ENCODE measurements around the gene TMEM184A. TPM values are rescaled to one million over a fixed set of nuclear protein-coding genes. Genes with fewer than 3 reads are reported as not detected.

The TMEM184A gene
- total RNA-seq, 4 donors from 2014 or later, result 0.29 to 2.8 (median 0.64) TPM; not detected in 1

DNA sequence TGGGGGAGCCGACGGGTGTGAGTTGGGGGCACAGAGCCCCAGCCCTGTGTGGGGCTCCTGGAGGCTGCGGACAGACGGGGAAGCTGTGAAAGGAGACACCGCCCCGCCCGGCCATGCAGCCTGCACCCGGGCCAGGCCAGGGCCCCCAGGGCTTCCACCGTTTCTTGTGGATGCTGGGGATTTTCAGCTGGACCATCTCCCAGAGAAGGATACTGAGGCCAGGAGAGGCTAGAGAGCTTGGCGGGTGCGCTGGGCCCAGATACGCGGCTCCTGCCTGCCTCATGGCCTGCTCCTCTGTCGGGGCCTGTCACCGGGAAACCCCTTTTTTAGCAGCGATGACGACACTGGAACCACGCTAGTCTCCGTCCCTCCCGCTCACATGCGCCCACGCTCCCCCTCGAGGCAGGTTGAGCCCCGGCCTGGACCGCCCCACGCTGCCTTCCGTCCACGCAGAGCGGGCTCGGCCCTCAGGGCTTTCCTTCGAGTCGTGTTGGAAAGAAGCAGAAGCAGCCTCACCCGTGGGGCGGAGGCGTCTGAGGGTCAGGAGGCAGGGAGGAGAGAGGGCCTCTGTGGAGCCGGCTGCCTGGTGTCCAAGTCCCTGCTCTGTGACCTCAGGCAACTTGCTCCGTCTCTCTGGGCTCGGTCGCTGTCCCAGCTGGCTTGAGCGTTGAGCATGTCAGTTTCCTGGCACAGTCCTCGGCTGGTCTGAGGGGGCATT, 11.7 kb downstream of the TMEM184A start:
- Histone ChIP-seq H3K4me3 (no peak overlapping the region), H3K36me3 (no peaks in the 10 kb centered on the region), H3K9me3 (no peaks in the 10 kb centered on the region), H3K27ac (no peak overlapping the region), H3K4me1 (no peaks in the 10 kb centered on the region), H3K27me3 (no peaks in the 10 kb centered on the region)
- intact Hi-C loops (cut with DNase I; ENCODE audit: low total_unique reads), result no loop called here
- DNase-seq, result no peak
- TF ChIP-seq POLR2A (IDR thresholded peaks at IDR 0.05), result no peak
- TF ChIP-seq, protein P1, sequence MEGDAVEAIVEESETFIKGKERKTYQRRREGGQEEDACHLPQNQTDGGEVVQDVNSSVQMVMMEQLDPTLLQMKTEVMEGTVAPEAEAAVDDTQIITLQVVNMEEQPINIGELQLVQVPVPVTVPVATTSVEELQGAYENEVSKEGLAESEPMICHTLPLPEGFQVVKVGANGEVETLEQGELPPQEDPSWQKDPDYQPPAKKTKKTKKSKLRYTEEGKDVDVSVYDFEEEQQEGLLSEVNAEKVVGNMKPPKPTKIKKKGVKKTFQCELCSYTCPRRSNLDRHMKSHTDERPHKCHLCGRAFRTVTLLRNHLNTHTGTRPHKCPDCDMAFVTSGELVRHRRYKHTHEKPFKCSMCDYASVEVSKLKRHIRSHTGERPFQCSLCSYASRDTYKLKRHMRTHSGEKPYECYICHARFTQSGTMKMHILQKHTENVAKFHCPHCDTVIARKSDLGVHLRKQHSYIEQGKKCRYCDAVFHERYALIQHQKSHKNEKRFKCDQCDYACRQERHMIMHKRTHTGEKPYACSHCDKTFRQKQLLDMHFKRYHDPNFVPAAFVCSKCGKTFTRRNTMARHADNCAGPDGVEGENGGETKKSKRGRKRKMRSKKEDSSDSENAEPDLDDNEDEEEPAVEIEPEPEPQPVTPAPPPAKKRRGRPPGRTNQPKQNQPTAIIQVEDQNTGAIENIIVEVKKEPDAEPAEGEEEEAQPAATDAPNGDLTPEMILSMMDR (IDR thresholded peaks at IDR 0.05), result no peak

DNA sequence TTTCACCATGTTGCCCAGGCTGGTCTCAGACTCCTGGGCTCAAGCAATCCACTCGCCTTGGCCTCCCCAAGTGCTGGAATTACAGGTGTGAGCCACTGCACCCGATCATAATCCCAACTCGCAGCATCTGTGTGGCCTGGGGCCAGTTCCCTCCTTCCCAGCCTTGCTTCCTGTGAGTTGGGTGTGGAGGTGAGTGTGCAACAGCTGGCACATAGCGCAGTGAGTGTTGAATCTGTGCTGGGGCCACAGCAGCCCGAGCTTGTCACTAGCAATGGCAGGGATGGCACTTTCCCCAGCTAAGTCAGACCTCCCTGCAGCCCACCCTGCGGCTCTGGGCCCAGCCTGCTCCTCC, 12.2 kb downstream of the TMEM184A start:
- Histone ChIP-seq H3K4me1 (peaks cover 0 to 3% of the 10 kb centered on the region in 2 donors), H3K9me3 (no peaks in the 10 kb centered on the region), H3K27ac (no peak overlapping the region), H3K27me3 (no peaks in the 10 kb centered on the region), H3K4me3 (no peak overlapping the region), H3K36me3 (no peaks in the 10 kb centered on the region)
- DNase-seq, result no peak
- intact Hi-C loops (cut with DNase I; ENCODE audit: low total_unique reads), result no loop called here
- TF ChIP-seq, protein P1 (IDR thresholded peaks at IDR 0.05), result no peak
- no peak for TF ChIP-seq POLR2A (IDR thresholded peaks at IDR 0.05)

DNA sequence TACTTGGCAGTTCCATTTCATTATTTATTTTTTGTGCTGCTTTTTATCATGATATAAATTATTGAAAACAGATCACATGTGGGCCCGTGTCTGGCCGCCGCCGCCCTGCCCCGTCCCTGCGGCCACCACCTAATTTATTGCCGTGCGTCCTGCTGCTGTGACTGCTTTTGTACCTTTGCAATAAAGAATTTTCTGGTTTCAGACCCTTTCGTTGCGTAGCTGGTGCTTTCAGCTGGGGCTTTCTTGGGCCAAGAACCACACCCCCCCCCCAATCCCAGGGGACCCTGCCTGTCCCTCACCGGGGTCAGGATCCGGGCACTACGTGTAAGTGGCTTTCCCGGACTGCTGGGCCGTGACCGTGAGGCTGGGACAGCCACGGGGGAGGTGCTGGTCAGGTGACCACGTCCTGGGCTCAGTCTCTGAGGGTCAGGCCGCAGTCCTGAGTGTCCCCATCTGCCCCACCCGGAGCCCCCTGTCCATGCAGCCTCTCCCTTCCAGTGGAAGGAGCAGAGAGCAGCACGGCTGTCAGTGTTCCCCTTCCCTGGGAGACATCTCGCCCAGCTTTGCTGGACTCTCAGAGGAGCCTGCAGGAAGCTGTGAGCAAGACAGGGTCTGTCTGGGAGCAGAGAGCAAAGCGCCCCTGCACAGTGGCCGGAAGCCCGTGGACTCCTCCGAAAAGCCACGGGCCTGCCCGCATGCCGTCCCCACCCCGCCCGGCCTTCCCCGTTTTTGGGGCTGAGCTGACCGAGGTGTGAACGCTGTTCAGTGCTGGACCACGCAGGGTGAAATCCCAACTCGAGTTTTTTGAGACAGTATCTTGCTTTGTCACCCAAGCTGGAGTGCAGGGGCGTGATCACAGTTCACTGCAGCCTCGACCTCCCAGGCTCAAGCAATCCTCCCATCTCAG, 12.9 kb downstream of the TMEM184A start:
- intact Hi-C loops (cut with DNase I; ENCODE audit: low total_unique reads), result no loop called here
- no peak for TF ChIP-seq POLR2A (IDR thresholded peaks at IDR 0.05)
- TF ChIP-seq, protein P1 (IDR thresholded peaks at IDR 0.05), result no peak
- Histone ChIP-seq H3K27me3 (no peaks in the 10 kb centered on the region), H3K9me3 (no peaks in the 10 kb centered on the region), H3K27ac (no peak overlapping the region), H3K4me1 (peaks cover 0 to 11% of the 10 kb centered on the region in 2 donors), H3K36me3 (no peaks in the 10 kb centered on the region), H3K4me3 (no peak overlapping the region)
- no peak for DNase-seq

DNA sequence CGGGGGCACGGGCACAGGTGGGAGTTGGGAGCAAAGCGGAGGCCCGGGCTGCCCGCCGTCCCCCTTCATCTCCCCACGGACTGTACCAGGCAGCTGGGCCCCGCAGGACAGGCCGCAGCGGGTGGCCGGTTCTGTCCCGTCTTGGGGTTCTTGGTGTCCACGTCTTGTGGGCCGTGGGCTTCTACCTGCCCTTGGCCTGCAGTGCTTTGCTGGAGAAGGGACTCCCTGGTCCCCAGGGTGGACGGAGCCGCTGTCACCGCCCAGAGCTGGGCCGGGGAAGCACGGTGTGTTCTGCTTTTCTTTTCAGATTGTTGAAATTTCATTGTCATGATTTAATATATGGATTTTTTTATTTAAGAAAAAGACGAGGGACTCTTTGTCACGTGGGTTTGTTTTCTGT, 13.7 kb downstream of the TMEM184A start:
- no peak for DNase-seq
- H3K9me3 ChIP-seq, result no peaks in the 10 kb centered on the region
- H3K4me1 ChIP-seq, result peaks cover 0 to 11% of the 10 kb centered on the region in 2 donors
- H3K27ac ChIP-seq, result no peak overlapping the region
- TF ChIP-seq POLR2A (IDR thresholded peaks at IDR 0.05), result no peak
- TF ChIP-seq, protein P1 (IDR thresholded peaks at IDR 0.05), result no peak
- no peak overlapping the region for H3K4me3 ChIP-seq
- intact Hi-C loops (cut with DNase I; ENCODE audit: low total_unique reads), result no loop called here
- H3K27me3 ChIP-seq, result no peaks in the 10 kb centered on the region
- H3K36me3 ChIP-seq, result no peaks in the 10 kb centered on the region

Measured in uterus (tissue), 4 donors.